ENCODE measurements around the gene AP5S1. TPM values are rescaled to one million over a fixed set of nuclear protein-coding genes. Genes with fewer than 3 reads are reported as not detected.

The AP5S1 gene
- total and polyA plus RNA-seq, 2 donors = 9.2 to 10.2 TPM

DNA sequence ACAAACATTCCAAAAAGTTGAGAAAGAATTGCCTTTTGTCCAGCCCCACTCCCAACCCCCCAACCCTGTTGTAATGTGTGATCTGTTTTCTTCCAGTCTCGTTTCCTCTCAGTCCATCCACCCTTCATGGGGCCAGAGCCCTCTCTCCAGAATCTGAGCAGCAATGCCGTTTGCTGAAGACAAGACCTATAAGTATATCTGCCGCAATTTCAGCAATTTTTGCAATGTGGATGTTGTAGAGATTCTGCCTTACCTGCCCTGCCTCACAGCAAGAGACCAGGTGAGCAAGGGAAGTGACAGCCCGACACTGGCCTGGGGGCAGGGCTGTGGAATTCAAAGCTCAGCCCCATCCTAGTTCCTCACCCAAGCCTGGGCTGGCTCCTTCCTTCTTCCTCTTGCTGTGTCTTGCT, 34.1 kb downstream of the AP5S1 start:
- Histone ChIP-seq H3K27ac (ENCODE audit: low read depth) (no peak overlapping the region), H3K36me3 (ENCODE audit: insufficient read depth) (peaks cover 6% of the 10 kb centered on the region), H3K4me3 (ENCODE audit: low read depth, low read length) (no peak overlapping the region), H3K4me1 (ENCODE audit: insufficient read depth) (no peaks in the 10 kb centered on the region)
- 80% methylated on average over 4 of the region's 4 CpGs for WGBS
- no peak for DNase-seq (ENCODE audit: extremely low spot score)

DNA sequence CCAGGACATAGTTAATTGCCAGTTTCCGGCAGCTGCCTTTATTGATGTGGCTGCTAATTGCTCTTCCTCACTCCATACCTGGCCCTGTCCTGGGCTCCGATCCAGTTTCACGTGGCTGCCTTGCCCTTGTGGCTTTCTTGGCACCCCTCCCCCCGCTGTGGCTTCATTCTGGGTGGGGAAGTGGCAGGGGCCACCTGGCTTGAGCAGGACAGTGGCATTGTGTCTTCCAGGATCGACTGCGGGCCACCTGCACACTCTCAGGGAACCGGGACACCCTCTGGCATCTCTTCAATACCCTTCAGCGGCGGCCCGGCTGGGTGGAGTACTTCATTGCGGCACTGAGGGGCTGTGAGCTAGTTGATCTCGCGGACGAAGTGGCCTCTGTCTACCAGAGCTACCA, 37.1 kb downstream of the AP5S1 start:
- 86% methylated on average over 14 of the region's 14 CpGs for WGBS
- Histone ChIP-seq H3K36me3 (ENCODE audit: insufficient read depth) (peaks cover 10% of the 10 kb centered on the region), H3K4me1 (ENCODE audit: insufficient read depth) (no peaks in the 10 kb centered on the region), H3K4me3 (ENCODE audit: low read depth, low read length) (no peak overlapping the region), H3K27ac (ENCODE audit: low read depth) (no peak overlapping the region)
- no peak for DNase-seq (ENCODE audit: extremely low spot score)

- no peak overlapping the region for H3K4me3 ChIP-seq (ENCODE audit: low read depth, low read length)
- peaks cover 10% of the 10 kb centered on the region for H3K36me3 ChIP-seq (ENCODE audit: insufficient read depth)
- no peaks in the 10 kb centered on the region for H3K4me1 ChIP-seq (ENCODE audit: insufficient read depth)
- DNase-seq (ENCODE audit: extremely low spot score) = no peak
- H3K27ac ChIP-seq (ENCODE audit: low read depth) = no peak overlapping the region
- WGBS = 95% methylated on average over 6 of the region's 6 CpGs
Measured at GRCh38 chr20:3858689-3859088, 38.3 kb downstream of the AP5S1 start.

DNA sequence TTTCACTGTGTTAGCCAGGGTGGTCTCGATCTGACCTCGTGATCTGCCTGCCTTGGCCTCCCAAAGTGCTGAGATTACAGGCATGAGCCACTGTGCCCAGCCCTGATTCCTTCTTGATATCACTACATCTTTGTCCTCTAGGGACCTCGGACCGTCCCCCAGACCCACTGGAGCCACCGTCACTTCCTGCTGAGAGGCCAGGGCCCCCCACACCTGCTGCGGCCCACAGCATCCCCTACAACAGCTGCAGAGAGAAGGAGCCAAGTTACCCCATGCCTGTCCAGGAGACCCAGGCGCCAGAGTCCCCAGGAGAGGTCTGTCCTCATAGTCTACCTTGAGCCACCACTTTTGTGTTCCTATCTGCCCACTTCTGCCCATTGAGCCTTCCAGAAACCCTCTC, 40.8 kb downstream of the AP5S1 start:
- H3K4me1 ChIP-seq (ENCODE audit: insufficient read depth) = no peaks in the 10 kb centered on the region
- H3K36me3 ChIP-seq (ENCODE audit: insufficient read depth) = peaks cover 16% of the 10 kb centered on the region
- H3K27ac ChIP-seq (ENCODE audit: low read depth) = no peak overlapping the region
- H3K4me3 ChIP-seq (ENCODE audit: low read depth, low read length) = no peak overlapping the region
- 96% methylated on average over 7 of the region's 7 CpGs for WGBS
- no peak for DNase-seq (ENCODE audit: extremely low spot score)

DNA sequence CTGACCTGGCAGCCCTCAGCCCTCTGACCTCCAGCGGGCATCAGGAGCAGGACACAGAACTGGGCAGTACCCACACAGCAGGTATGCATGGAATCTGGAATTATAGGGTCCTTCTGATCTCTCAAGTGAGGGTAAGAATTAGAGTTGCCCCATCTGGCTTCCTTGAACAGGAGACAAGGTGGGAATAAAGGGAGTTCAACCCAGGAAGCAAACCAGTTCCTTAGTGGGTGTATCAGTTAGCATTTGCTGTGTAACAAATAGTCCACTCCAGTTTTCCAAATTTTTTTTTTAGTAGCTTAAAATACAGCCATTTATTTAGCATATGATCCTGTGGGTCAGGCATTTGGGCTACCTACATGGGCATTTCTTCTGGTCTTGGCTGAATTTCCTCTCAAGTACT, 42.0 kb downstream of the AP5S1 start:
- no peak overlapping the region for H3K4me3 ChIP-seq (ENCODE audit: low read depth, low read length)
- H3K27ac ChIP-seq (ENCODE audit: low read depth) = no peak overlapping the region
- no peaks in the 10 kb centered on the region for H3K4me1 ChIP-seq (ENCODE audit: insufficient read depth)
- 98% methylated on average over 1 of the region's 1 CpG for WGBS
- DNase-seq (ENCODE audit: extremely low spot score) = no peak
- peaks cover 15% of the 10 kb centered on the region for H3K36me3 ChIP-seq (ENCODE audit: insufficient read depth)

- H3K36me3 ChIP-seq (ENCODE audit: insufficient read depth) = peaks cover 12% of the 10 kb centered on the region
- H3K4me1 ChIP-seq (ENCODE audit: insufficient read depth) = no peaks in the 10 kb centered on the region
- WGBS = 83% methylated on average over 7 of the region's 7 CpGs
- no peak overlapping the region for H3K4me3 ChIP-seq (ENCODE audit: low read depth, low read length)
- no peak for DNase-seq (ENCODE audit: extremely low spot score)
- H3K27ac ChIP-seq (ENCODE audit: low read depth) = no peak overlapping the region
Measured at GRCh38 chr20:3863317-3863716, 43.0 kb downstream of the AP5S1 start.

GRCh38 chr20:3864518-3864917, 44.2 kb downstream of the AP5S1 start:
- WGBS = 77% methylated on average over 5 of the region's 5 CpGs

DNA sequence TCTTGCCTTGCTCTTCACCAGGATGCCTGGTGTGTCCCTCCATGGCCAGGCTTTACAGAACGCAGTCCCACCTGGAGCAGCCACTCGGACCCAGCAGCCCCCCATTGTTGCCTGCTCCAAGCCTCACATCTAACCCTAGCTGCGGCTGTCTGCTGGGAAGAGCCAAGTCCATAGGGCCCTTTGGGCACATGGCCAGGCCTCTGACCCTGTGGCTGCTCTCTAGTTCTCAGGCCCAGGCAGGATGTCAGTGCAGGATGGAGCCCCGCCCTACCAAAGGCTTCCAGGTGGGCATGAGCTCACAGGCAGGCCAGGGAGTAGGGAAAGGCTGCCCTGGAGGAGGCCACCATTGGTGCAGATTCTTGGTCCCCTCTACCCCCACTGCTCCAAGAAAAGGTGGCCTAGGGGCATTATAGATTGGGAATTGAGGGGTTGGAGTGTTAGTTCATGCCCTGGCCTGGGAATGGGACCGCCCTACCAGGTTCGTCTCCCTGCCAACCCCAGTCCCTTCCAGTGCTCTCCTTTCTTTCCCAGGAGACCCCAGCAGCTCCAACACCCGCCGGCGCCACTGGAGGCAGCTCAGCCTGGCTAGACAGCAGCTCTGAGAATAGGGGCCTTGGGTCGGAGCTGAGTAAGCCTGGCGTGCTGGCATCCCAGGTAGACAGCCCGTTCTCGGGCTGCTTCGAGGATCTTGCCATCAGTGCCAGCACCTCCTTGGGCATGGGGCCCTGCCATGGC, 45.0 kb downstream of the AP5S1 start:
- H3K4me3 ChIP-seq (ENCODE audit: low read depth, low read length) = no peak overlapping the region
- no peak for DNase-seq (ENCODE audit: extremely low spot score)

More at GRCh38 chr20:3864518-3864917, 44.2 kb downstream of the AP5S1 start:
- DNase-seq (ENCODE audit: extremely low spot score) = no peak
- no peak overlapping the region for H3K27ac ChIP-seq (ENCODE audit: low read depth)
- no peak overlapping the region for H3K4me3 ChIP-seq (ENCODE audit: low read depth, low read length)
- peaks cover 12% of the 10 kb centered on the region for H3K36me3 ChIP-seq (ENCODE audit: insufficient read depth)
- H3K4me1 ChIP-seq (ENCODE audit: insufficient read depth) = no peaks in the 10 kb centered on the region

GRCh38 chr20:3865887-3866407, 45.6 kb downstream of the AP5S1 start:
- Histone ChIP-seq H3K4me1 (ENCODE audit: insufficient read depth) (no peaks in the 10 kb centered on the region), H3K36me3 (ENCODE audit: insufficient read depth) (peaks cover 12% of the 10 kb centered on the region), H3K4me3 (ENCODE audit: low read depth, low read length) (no peak overlapping the region), H3K27ac (ENCODE audit: low read depth) (no peak overlapping the region)
- WGBS = 93% methylated on average over 14 of the region's 14 CpGs
- no peak for DNase-seq (ENCODE audit: extremely low spot score)

More for the DNA sequence above, 45.0 kb downstream of the AP5S1 start:
- 90% methylated on average over 14 of the region's 14 CpGs for WGBS
- Histone ChIP-seq H3K36me3 (ENCODE audit: insufficient read depth) (peaks cover 12% of the 10 kb centered on the region), H3K27ac (ENCODE audit: low read depth) (no peak overlapping the region), H3K4me1 (ENCODE audit: insufficient read depth) (no peaks in the 10 kb centered on the region)

DNA sequence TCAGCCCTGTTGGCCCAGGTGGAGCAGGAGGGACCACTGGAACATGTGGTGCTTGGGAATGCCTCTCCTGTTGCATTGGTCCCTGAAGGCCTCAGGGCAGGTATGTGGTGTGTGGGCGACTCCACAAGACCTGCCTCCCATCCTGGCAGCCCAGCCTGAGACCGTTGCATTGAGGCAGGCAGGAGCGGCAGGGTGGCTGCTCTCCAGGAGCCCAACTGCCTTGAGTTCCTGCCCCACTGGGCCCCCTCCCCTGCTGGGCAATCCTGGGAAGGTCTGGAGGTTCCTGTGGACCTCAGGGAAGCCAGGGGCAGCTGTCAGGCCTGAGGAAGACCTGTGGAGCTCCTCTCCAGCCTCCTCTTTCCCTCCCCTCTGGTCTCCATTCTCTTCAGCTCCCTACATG, 46.1 kb downstream of the AP5S1 start:
- Histone ChIP-seq H3K36me3 (ENCODE audit: insufficient read depth) (peaks cover 9% of the 10 kb centered on the region), H3K27ac (ENCODE audit: low read depth) (no peak overlapping the region)
- 80% methylated on average over 3 of the region's 3 CpGs for WGBS

DNA sequence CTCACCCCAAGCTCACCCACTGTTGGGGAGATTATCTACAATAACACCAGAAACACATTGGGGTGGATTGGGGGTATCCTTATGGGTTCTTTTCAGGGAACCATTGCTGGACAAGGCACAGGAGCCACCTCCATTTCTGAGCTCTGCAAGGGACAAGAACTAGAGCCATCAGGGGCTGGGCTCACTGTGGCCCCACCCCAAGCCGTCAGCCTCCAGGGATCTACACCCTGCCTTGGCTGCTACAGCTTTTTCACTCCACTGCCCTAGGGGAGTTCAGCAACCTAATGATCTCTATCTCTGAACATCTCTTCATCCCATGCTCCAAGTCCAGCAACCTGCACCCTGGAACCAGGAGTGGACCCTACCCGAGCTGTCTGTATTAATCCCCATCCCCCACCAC, 47.5 kb downstream of the AP5S1 start:
- peaks cover 8% of the 10 kb centered on the region for H3K36me3 ChIP-seq (ENCODE audit: insufficient read depth)
- 61% methylated on average over 2 of the region's 2 CpGs for WGBS

More for the DNA sequence above, 46.1 kb downstream of the AP5S1 start:
- DNase-seq (ENCODE audit: extremely low spot score) = no peak
- no peaks in the 10 kb centered on the region for H3K4me1 ChIP-seq (ENCODE audit: insufficient read depth)
- H3K4me3 ChIP-seq (ENCODE audit: low read depth, low read length) = no peak overlapping the region

DNA sequence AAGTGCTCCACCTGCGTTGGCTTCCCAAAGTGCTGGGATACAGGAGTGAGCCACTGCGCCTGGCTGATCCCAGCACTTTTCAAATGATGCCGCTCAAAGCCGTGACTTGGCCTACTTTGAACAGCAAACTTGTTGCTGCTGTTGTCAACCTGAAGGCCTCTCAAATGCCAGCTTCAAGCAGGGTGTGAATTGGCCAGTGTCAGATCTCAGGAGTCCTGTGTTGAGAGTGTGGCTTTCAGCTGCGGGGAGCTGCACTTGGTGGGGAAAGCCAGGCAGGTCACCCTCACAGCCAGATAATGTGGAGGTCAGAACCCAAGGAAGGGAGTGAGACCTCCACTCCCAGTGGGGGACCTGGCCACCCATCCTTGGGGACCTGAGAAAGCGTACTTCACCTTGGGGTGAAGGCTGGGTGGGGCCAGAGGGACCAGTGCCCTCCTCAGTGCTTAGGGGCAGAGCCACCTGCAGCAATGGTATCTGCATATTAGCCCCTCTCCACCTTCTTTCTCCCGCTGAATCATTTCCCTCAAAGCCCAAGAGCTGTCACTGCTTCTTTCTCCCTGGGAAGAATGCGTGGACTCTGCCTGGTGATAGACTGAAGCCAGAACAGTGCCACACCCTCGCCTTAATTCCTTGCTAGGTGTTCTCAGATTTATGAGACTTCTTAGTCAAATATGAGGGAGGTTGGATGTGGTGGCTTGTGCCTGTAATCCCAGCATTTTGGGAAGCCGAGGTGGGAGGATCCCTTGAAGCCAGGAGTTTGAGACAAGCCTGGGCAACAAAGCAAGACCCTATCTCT, 49.7 kb downstream of the AP5S1 start:
- 83% methylated on average over 10 of the region's 10 CpGs for WGBS
- H3K4me3 ChIP-seq (ENCODE audit: low read depth, low read length) = no peak overlapping the region
- H3K36me3 ChIP-seq (ENCODE audit: insufficient read depth) = peaks cover 8% of the 10 kb centered on the region
- no peak overlapping the region for H3K27ac ChIP-seq (ENCODE audit: low read depth)
- peaks cover 3% of the 10 kb centered on the region for H3K4me1 ChIP-seq (ENCODE audit: insufficient read depth)
- no peak for DNase-seq (ENCODE audit: extremely low spot score)

More for the DNA sequence above, 47.5 kb downstream of the AP5S1 start:
- Histone ChIP-seq H3K4me3 (ENCODE audit: low read depth, low read length) (no peak overlapping the region), H3K4me1 (ENCODE audit: insufficient read depth) (no peaks in the 10 kb centered on the region), H3K27ac (ENCODE audit: low read depth) (no peak overlapping the region)
- no peak for DNase-seq (ENCODE audit: extremely low spot score)

DNA sequence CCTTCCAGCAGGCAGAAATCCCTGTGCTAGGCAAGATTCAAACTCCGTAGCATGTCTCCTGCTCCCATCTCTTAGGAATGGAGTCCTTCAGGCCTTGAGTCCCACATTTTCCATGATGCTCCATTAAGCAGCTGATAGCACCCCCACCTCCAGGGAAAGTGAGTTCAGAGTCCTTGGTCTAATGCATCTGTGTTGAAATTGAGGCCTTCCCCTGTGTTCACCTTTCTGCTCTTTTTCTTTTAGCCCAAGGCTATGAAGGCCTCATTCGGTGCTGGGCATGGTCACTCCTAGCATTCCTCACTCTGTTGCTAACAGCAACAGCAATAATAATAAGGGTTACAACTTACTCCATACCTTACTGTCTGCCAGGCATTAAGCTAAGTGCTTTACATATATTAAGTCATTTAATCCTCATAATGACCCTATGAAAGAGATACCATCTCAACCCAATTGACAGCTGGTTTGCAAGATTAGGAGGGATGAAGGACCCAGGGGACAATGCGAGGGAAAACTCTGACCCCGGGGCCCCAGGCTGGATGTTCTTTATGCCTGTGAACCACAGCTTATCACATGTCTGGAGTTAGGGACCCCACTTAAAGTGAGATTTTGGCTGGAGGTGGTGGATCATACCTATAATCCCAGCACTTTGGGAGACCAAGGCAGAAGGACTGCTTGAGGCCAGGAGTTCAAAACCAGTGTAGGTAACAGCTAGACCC, 51.4 kb downstream of the AP5S1 start:
- Histone ChIP-seq H3K36me3 (ENCODE audit: insufficient read depth) (peaks cover 4% of the 10 kb centered on the region), H3K4me3 (ENCODE audit: low read depth, low read length) (no peak overlapping the region), H3K27ac (ENCODE audit: low read depth) (no peak overlapping the region), H3K4me1 (ENCODE audit: insufficient read depth) (peaks cover 3% of the 10 kb centered on the region)
- no peak for DNase-seq (ENCODE audit: extremely low spot score)
- WGBS = 78% methylated on average over 4 of the region's 4 CpGs

Measured in urinary bladder (tissue), 4 donors.